HuH-7.5 (cell line): ENCODE measurements around the gene SLC2A11.
A peak's percentile ranks its signal among the peaks of the same experiment; 100 is the strongest.
"Not testable (repeated sequence)": the region's sequence is repeated elsewhere in the genome, so short reads cannot be mapped to it uniquely, and the experiment has no call there.

ENCODE experiments used
- DNase-seq: peaks from one replicate; pipeline ENCODE4 v3.0.0; 2011; ENCODE audit warnings: low spot score

SLC2A11 gene

GRCh38 chr22:23891726-23892125 lies 34.1 kb downstream of the SLC2A11 start:
- no peak for DNase-seq

- DNase-seq = no peak
These were observed 34.5 kb downstream of the SLC2A11 start for GRCh38 chr22:23892130-23892529.

- DNase-seq = no peak
These were observed 35.0 kb downstream of the SLC2A11 start for GRCh38 chr22:23892706-23893105.

- DNase-seq = no peak
These were observed 35.7 kb downstream of the SLC2A11 start for GRCh38 chr22:23893121-23893944.

- peak; percentile 69 for DNase-seq
These were observed 36.5 kb downstream of the SLC2A11 start, which contains the start of gene MIF for GRCh38 chr22:23893945-23894709. Gene MIF, plus strand, starts transcription at chr22:23894383. Its CDS starts 92 bp downstream, at chr22:23894475.

- peak; percentile 57 for DNase-seq
These were observed 37.3 kb downstream of the SLC2A11 start for GRCh38 chr22:23894710-23895598.

- DNase-seq = no peak
These were observed 38.0 kb downstream of the SLC2A11 start for GRCh38 chr22:23895599-23896144.

- no peak for DNase-seq
These were observed 38.5 kb downstream of the SLC2A11 start for GRCh38 chr22:23896166-23896522.

- DNase-seq = no peak
These were observed 39.0 kb downstream of the SLC2A11 start for GRCh38 chr22:23896523-23897186.

GRCh38 chr22:23897320-23897719 lies 39.6 kb downstream of the SLC2A11 start:
- DNase-seq = no peak

- no peak for DNase-seq
These were observed 40.6 kb downstream of the SLC2A11 start for GRCh38 chr22:23898006-23898974.

- no peak for DNase-seq
These were observed 41.5 kb downstream of the SLC2A11 start for GRCh38 chr22:23899042-23899745.

GRCh38 chr22:23900227-23900626 lies 42.6 kb downstream of the SLC2A11 start:
- DNase-seq = not testable (repeated sequence)

- no peak for DNase-seq
These were observed 43.9 kb downstream of the SLC2A11 start for GRCh38 chr22:23901600-23901999.

GRCh38 chr22:23903328-23903971 lies 45.8 kb downstream of the SLC2A11 start:
- DNase-seq = no peak

- DNase-seq = no peak
These were observed 47.0 kb downstream of the SLC2A11 start for GRCh38 chr22:23904573-23905254.

- DNase-seq = no peak
These were observed 49.0 kb downstream of the SLC2A11 start for GRCh38 chr22:23906641-23907040.

GRCh38 chr22:23907423-23907822 lies 49.7 kb downstream of the SLC2A11 start:
- not testable (repeated sequence) for DNase-seq
